Measurements from ENCODE around the gene LRMDA. TPM values are rescaled to one million over a fixed set of nuclear protein-coding genes. Genes with fewer than 3 reads are reported as not detected.

Gene LRMDA
- total RNA-seq, 1 donor from 2014 or later: 5.2 TPM

- TF ChIP-seq CTCF (IDR thresholded peaks at IDR 0.05) (no peak), EZH2 (IDR thresholded peaks at IDR 0.05) (no peak), EZH2phosphoT487 (IDR thresholded peaks at IDR 0.05) (no peak)
- no peaks in the 10 kb centered on the region for H3K9me3 ChIP-seq (ENCODE audit: low read depth)
- peaks cover 9% of the 10 kb centered on the region for H3K4me1 ChIP-seq
- H3K27me3 ChIP-seq: no peaks in the 10 kb centered on the region
- Mint-ChIP-seq H3K4me3 (no peak overlapping the region), H3K4me1 (peaks cover 2% of the 10 kb centered on the region), H3K36me3 (no peaks in the 10 kb centered on the region), H3K9me3 (no peaks in the 10 kb centered on the region), H3K27me3 (ENCODE audit: insufficient read depth, low read depth) (peaks cover 2% of the 10 kb centered on the region), H3K27ac (no peak overlapping the region)
- H3K36me3 ChIP-seq: no peaks in the 10 kb centered on the region
- no peaks in the 10 kb centered on the region for H3K79me2 ChIP-seq (ENCODE audit: low read depth)
- H3K27ac ChIP-seq: no peak overlapping the region
- DNase-seq (ENCODE audit: low spot score): no peak
- H4K20me1 ChIP-seq (ENCODE audit: low read depth): no peaks in the 10 kb centered on the region
- H3K4me3 ChIP-seq: no peak overlapping the region
- H3K4me2 ChIP-seq: no peak overlapping the region
- H3K9ac ChIP-seq: no peak overlapping the region
- no peak overlapping the region for H2AFZ ChIP-seq (replicated peaks)
- no peaks in the 10 kb centered on the region for H3F3A ChIP-seq (ENCODE audit: low read depth)
Observed at GRCh38 chr10:75633568-75633967, 202.1 kb downstream of the LRMDA start.

- Histone ChIP-seq H3K9me3 (ENCODE audit: low read depth) (no peaks in the 10 kb centered on the region), H3K79me2 (ENCODE audit: low read depth) (no peaks in the 10 kb centered on the region), H3K27me3 (no peaks in the 10 kb centered on the region), H3K36me3 (no peaks in the 10 kb centered on the region), H4K20me1 (ENCODE audit: low read depth) (no peaks in the 10 kb centered on the region), H2AFZ (replicated peaks) (no peak overlapping the region), H3F3A (ENCODE audit: low read depth) (no peaks in the 10 kb centered on the region), H3K4me2 (no peak overlapping the region), H3K9ac (no peak overlapping the region), H3K4me3 (no peak overlapping the region), H3K27ac (no peak overlapping the region), H3K4me1 (peaks cover 9% of the 10 kb centered on the region)
- H3K36me3 Mint-ChIP-seq: no peaks in the 10 kb centered on the region
- H3K4me3 Mint-ChIP-seq: no peak overlapping the region
- no peaks in the 10 kb centered on the region for H3K9me3 Mint-ChIP-seq
- H3K27me3 Mint-ChIP-seq (ENCODE audit: insufficient read depth, low read depth): peaks cover 2% of the 10 kb centered on the region
- H3K4me1 Mint-ChIP-seq: peaks cover 2% of the 10 kb centered on the region
- no peak for DNase-seq (ENCODE audit: low spot score)
- TF ChIP-seq EZH2phosphoT487 (IDR thresholded peaks at IDR 0.05) (no peak), CTCF (IDR thresholded peaks at IDR 0.05) (no peak), EZH2 (IDR thresholded peaks at IDR 0.05) (no peak)
- no peak overlapping the region for H3K27ac Mint-ChIP-seq
Observed at GRCh38 chr10:75634947-75635346, 203.5 kb downstream of the LRMDA start.

- TF ChIP-seq EZH2 (IDR thresholded peaks at IDR 0.05): no peak
- TF ChIP-seq CTCF (IDR thresholded peaks at IDR 0.05): no peak
- TF ChIP-seq EZH2phosphoT487 (IDR thresholded peaks at IDR 0.05): no peak
- Histone ChIP-seq H3K79me2 (ENCODE audit: low read depth) (no peaks in the 10 kb centered on the region), H3K4me3 (no peak overlapping the region), H3K4me2 (no peak overlapping the region), H3K27ac (no peak overlapping the region), H3K9me3 (ENCODE audit: low read depth) (no peaks in the 10 kb centered on the region), H3K4me1 (no peaks in the 10 kb centered on the region), H4K20me1 (ENCODE audit: low read depth) (no peaks in the 10 kb centered on the region), H3K36me3 (no peaks in the 10 kb centered on the region), H2AFZ (replicated peaks) (no peak overlapping the region), H3F3A (ENCODE audit: low read depth) (no peaks in the 10 kb centered on the region), H3K27me3 (no peaks in the 10 kb centered on the region), H3K9ac (no peak overlapping the region)
- Mint-ChIP-seq H3K27ac (no peak overlapping the region), H3K4me3 (no peak overlapping the region), H3K9me3 (no peaks in the 10 kb centered on the region), H3K4me1 (peaks cover 2% of the 10 kb centered on the region), H3K27me3 (ENCODE audit: insufficient read depth, low read depth) (no peaks in the 10 kb centered on the region), H3K36me3 (no peaks in the 10 kb centered on the region)
- DNase-seq (ENCODE audit: low spot score): no peak
Observed at GRCh38 chr10:75638752-75639151, 207.3 kb downstream of the LRMDA start.

Measured in neural progenitor cell (in vitro differentiated cells).